NB4 (cell line): ENCODE measurements around the gene TADA1.

Experiments
- MYC ChIP-seq: IDR thresholded peaks from 2 replicates; pipeline ENCODE4 v1.6.1; 2011; ENCODE audit warnings: low read depth, low read length
- POLR2A ChIP-seq: IDR thresholded peaks from 2 replicates; pipeline ENCODE4 v1.6.1; 2011; ENCODE audit warnings: mild to moderate bottlenecking; ENCODE audit not compliant: insufficient read length; ENCODE audit errors: extremely low read depth
- TF ChIP-seq, protein P1 (sequence below): IDR thresholded peaks from one replicate; pipeline ENCODE4 v1.5.1; 2012; ENCODE audit warnings: low read depth, low read length
- TF ChIP-seq, protein P2 (sequence below): IDR thresholded peaks from 2 replicates; pipeline ENCODE4 v1.6.1; 2011; ENCODE audit warnings: low read depth, low read length

DNA sequence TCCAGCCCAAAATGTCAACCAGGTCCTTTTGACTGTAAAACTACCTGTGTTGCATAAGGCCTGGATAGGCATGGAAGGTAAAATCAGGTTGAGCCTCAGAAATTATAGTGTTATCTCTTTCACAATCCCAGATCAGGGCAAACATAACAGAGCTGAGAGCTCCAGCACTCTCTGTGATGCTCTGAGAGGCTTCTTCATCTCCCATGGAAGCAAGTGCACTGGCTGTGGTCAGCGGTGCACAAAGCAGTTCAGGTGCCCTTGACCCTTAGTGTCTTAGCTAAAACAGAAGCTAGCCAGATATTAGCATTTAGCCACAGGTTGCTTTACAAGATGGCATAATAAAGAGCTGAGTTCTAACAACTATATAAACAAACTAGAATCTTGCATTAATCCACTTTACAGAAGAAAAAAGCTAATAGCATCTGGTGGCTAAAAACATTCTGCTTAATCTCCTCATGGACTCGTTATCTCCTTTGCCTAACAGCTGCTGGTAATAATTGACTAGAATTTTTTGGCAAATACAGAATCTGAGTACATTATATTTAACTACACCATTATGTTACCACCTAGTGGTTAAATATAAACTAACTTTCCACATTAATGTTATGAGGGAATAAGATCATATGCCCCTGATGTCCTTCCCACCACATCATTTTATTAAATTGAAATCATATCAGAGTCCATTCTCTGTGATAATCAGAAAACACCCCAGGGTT lies 62.4 kb downstream of the TADA1 start:
- TF ChIP-seq, protein P1, sequence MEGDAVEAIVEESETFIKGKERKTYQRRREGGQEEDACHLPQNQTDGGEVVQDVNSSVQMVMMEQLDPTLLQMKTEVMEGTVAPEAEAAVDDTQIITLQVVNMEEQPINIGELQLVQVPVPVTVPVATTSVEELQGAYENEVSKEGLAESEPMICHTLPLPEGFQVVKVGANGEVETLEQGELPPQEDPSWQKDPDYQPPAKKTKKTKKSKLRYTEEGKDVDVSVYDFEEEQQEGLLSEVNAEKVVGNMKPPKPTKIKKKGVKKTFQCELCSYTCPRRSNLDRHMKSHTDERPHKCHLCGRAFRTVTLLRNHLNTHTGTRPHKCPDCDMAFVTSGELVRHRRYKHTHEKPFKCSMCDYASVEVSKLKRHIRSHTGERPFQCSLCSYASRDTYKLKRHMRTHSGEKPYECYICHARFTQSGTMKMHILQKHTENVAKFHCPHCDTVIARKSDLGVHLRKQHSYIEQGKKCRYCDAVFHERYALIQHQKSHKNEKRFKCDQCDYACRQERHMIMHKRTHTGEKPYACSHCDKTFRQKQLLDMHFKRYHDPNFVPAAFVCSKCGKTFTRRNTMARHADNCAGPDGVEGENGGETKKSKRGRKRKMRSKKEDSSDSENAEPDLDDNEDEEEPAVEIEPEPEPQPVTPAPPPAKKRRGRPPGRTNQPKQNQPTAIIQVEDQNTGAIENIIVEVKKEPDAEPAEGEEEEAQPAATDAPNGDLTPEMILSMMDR, result no peak
- TF ChIP-seq POLR2A, result no peak
- TF ChIP-seq, protein P2, sequence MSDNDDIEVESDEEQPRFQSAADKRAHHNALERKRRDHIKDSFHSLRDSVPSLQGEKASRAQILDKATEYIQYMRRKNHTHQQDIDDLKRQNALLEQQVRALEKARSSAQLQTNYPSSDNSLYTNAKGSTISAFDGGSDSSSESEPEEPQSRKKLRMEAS, result no peak
- no peak for TF ChIP-seq MYC
